ENCODE results near the gene SOX6. TPM values are rescaled to one million over a fixed set of nuclear protein-coding genes. Genes with fewer than 3 reads are reported as not detected.

SOX6 gene
- total and polyA plus RNA-seq, 2 experiments from 2014 or later = 0.03 to 0.66 TPM

GRCh38 chr11:15935373-15935772, 421.0 kb downstream of the SOX6 start:
- no peak overlapping the region for H3K27ac Mint-ChIP-seq
- no peak for ATAC-seq

More at GRCh38 chr11:15935373-15935772, 421.0 kb downstream of the SOX6 start:
- Histone ChIP-seq H3K4me3 (no peak overlapping the region), H4K20me1 (replicated peaks; ENCODE audit: insufficient read depth) (no peaks in the 10 kb centered on the region), H3K27me3 (ENCODE audit: insufficient read depth) (peaks cover 3% of the 10 kb centered on the region; the same call in 1 of the 2 replicates), H2AFZ (no peak overlapping the region), H3K79me2 (replicated peaks; ENCODE audit: insufficient read depth) (no peaks in the 10 kb centered on the region), H3F3A (replicated peaks; ENCODE audit: low read depth) (no peaks in the 10 kb centered on the region), H3K27ac (ENCODE audit: low read depth) (no peak overlapping the region), H3K9me2 (ENCODE audit: insufficient read depth) (0 out of 2 replicates have a peak, but pooled peaks cover 7% of the 10 kb centered on the region), H3K4me2 (no peak overlapping the region), H3K4me1 (ENCODE audit: insufficient read depth) (no peaks in the 10 kb centered on the region), H3K36me3 (ENCODE audit: insufficient read depth) (no peaks in the 10 kb centered on the region)
- TF ChIP-seq, protein P1, sequence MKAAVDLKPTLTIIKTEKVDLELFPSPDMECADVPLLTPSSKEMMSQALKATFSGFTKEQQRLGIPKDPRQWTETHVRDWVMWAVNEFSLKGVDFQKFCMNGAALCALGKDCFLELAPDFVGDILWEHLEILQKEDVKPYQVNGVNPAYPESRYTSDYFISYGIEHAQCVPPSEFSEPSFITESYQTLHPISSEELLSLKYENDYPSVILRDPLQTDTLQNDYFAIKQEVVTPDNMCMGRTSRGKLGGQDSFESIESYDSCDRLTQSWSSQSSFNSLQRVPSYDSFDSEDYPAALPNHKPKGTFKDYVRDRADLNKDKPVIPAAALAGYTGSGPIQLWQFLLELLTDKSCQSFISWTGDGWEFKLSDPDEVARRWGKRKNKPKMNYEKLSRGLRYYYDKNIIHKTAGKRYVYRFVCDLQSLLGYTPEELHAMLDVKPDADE (IDR thresholded peaks at IDR 0.05) = no peak
- TF ChIP-seq ZNF462 (CRISPR knock-in tag; IDR thresholded peaks at IDR 0.05) (no peak), JUNB (IDR thresholded peaks at IDR 0.05; ENCODE audit: unreplicated experiment) (no peak), NANOG (IDR thresholded peaks at IDR 0.05; ENCODE audit: borderline replicate concordance) (no peak), ZNF331 (CRISPR knock-in tag; IDR thresholded peaks at IDR 0.05; ENCODE audit: low read depth) (no peak), STAT1 (IDR thresholded peaks at IDR 0.05; ENCODE audit: unreplicated experiment) (no peak), EZH2 (IDR thresholded peaks at IDR 0.05; ENCODE audit: low read depth, unreplicated experiment) (no peak), POLR2AphosphoS5 (IDR thresholded peaks at IDR 0.05; ENCODE audit: low read depth) (no peak), ZNF114 (CRISPR knock-in tag; IDR thresholded peaks at IDR 0.05) (no peak), CREB1 (CRISPR knock-in tag; IDR thresholded peaks at IDR 0.05; ENCODE audit: low read depth) (no peak), EZH2phosphoT487 (IDR thresholded peaks at IDR 0.05; ENCODE audit: unreplicated experiment) (no peak)
- TF ChIP-seq, protein P2, sequence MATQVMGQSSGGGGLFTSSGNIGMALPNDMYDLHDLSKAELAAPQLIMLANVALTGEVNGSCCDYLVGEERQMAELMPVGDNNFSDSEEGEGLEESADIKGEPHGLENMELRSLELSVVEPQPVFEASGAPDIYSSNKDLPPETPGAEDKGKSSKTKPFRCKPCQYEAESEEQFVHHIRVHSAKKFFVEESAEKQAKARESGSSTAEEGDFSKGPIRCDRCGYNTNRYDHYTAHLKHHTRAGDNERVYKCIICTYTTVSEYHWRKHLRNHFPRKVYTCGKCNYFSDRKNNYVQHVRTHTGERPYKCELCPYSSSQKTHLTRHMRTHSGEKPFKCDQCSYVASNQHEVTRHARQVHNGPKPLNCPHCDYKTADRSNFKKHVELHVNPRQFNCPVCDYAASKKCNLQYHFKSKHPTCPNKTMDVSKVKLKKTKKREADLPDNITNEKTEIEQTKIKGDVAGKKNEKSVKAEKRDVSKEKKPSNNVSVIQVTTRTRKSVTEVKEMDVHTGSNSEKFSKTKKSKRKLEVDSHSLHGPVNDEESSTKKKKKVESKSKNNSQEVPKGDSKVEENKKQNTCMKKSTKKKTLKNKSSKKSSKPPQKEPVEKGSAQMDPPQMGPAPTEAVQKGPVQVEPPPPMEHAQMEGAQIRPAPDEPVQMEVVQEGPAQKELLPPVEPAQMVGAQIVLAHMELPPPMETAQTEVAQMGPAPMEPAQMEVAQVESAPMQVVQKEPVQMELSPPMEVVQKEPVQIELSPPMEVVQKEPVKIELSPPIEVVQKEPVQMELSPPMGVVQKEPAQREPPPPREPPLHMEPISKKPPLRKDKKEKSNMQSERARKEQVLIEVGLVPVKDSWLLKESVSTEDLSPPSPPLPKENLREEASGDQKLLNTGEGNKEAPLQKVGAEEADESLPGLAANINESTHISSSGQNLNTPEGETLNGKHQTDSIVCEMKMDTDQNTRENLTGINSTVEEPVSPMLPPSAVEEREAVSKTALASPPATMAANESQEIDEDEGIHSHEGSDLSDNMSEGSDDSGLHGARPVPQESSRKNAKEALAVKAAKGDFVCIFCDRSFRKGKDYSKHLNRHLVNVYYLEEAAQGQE (IDR thresholded peaks at IDR 0.05; ENCODE audit: unreplicated experiment) = no peak
- TF ChIP-seq, protein P3, sequence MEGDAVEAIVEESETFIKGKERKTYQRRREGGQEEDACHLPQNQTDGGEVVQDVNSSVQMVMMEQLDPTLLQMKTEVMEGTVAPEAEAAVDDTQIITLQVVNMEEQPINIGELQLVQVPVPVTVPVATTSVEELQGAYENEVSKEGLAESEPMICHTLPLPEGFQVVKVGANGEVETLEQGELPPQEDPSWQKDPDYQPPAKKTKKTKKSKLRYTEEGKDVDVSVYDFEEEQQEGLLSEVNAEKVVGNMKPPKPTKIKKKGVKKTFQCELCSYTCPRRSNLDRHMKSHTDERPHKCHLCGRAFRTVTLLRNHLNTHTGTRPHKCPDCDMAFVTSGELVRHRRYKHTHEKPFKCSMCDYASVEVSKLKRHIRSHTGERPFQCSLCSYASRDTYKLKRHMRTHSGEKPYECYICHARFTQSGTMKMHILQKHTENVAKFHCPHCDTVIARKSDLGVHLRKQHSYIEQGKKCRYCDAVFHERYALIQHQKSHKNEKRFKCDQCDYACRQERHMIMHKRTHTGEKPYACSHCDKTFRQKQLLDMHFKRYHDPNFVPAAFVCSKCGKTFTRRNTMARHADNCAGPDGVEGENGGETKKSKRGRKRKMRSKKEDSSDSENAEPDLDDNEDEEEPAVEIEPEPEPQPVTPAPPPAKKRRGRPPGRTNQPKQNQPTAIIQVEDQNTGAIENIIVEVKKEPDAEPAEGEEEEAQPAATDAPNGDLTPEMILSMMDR (conservative IDR thresholded peaks at IDR 0.05; ENCODE audit: low read depth in 2 of 2) = no peak
- Mint-ChIP-seq H3K36me3 (ENCODE audit: low read depth) (no peaks in the 10 kb centered on the region), H3K9me3 (no peaks in the 10 kb centered on the region; the same call in 2 of the 3 replicates), H3K4me3 (no peak overlapping the region), H3K27me3 (ENCODE audit: insufficient read depth, low read depth, poor library complexity) (peaks cover 2% of the 10 kb centered on the region), H3K4me1 (no peaks in the 10 kb centered on the region)
- DNase-seq (ENCODE audit: low spot score) = no peak

Data from GM23338 (cell line).